HepG2 (cell line): ENCODE data around the gene CHN2. TPM values are rescaled to one million over a fixed set of nuclear protein-coding genes. Genes with fewer than 3 reads are reported as not detected.

ENCODE experiments used
- CERS6 ChIP-seq: sonication (generic); formaldehyde crosslinking; IDR thresholded peaks from 2 replicates; pipeline ENCODE4 v1.5.0; 2020; ENCODE audit warnings: missing genetic modification reagents
- DMAP1 ChIP-seq: IDR thresholded peaks from 2 replicates; pipeline ENCODE4 v1.6.1; 2016
- E2F1 ChIP-seq: sonication (generic); formaldehyde crosslinking; IDR thresholded peaks from 2 replicates; pipeline ENCODE4 v1.5.0; 2020; ENCODE audit warnings: missing genetic modification reagents
- ELF4 ChIP-seq: sonication (generic); formaldehyde crosslinking; IDR thresholded peaks from 2 replicates; pipeline ENCODE4 v1.5.0; 2020; ENCODE audit warnings: missing genetic modification reagents, mild to moderate bottlenecking, moderate library complexity, borderline replicate concordance
- MNT ChIP-seq: fragments of 450-650 bp; IDR thresholded peaks from 2 replicates; pipeline ENCODE4 v1.6.1; 2016
- MYC ChIP-seq: sonication (generic); formaldehyde crosslinking; IDR thresholded peaks from 2 replicates; pipeline ENCODE4 v1.9.0; 2021; ENCODE audit warnings: missing genetic modification reagents, borderline replicate concordance
- RAD21 ChIP-seq: fragments of 450-650 bp; formaldehyde crosslinking; IDR thresholded peaks from 2 replicates; pipeline ENCODE4 v1.5.0; 2020; ENCODE audit warnings: mild to moderate bottlenecking
- RARA ChIP-seq: IDR thresholded peaks from 2 replicates; pipeline ENCODE4 v1.6.1; 2016; ENCODE audit warnings: missing genetic modification reagents, missing compliant biosample characterization
- RCOR2 ChIP-seq: IDR thresholded peaks from 2 replicates; pipeline ENCODE4 v1.6.1; 2016; ENCODE audit warnings: missing biosample characterization, missing genetic modification reagents
- SETDB1 ChIP-seq: sonication (generic); formaldehyde crosslinking; IDR thresholded peaks from 2 replicates; pipeline ENCODE4 v1.5.1; 2020; ENCODE audit warnings: missing genetic modification reagents, mild to moderate bottlenecking, borderline replicate concordance
- SNAPC5 ChIP-seq: sonication (generic); formaldehyde crosslinking; IDR thresholded peaks from 2 replicates; pipeline ENCODE4 v1.8.1; 2023; ENCODE audit warnings: mild to moderate bottlenecking, missing genetic modification reagents, borderline replicate concordance
- THAP11 ChIP-seq: IDR thresholded peaks from 2 replicates; pipeline ENCODE4 v1.6.1; 2016; ENCODE audit warnings: missing biosample characterization, missing genetic modification reagents
- ZBTB26 ChIP-seq: IDR thresholded peaks from 2 replicates; pipeline ENCODE4 v1.6.1; 2016; ENCODE audit warnings: missing compliant biosample characterization, missing genetic modification reagents, borderline replicate concordance
- ZBTB34 ChIP-seq: sonication (generic); formaldehyde crosslinking; IDR thresholded peaks from 2 replicates; pipeline ENCODE4 v1.8.0; 2022; ENCODE audit warnings: mild to moderate bottlenecking, missing genetic modification reagents
- ZBTB39 ChIP-seq: sonication (generic); formaldehyde crosslinking; IDR thresholded peaks from 2 replicates; pipeline ENCODE4 v1.5.0; 2020; ENCODE audit warnings: missing genetic modification reagents
- ZNF280B ChIP-seq: sonication (generic); formaldehyde crosslinking; IDR thresholded peaks from 2 replicates; pipeline ENCODE4 v1.5.0; 2020; ENCODE audit warnings: missing genetic modification reagents, mild to moderate bottlenecking, borderline replicate concordance
- ZNF605 ChIP-seq: sonication (generic); formaldehyde crosslinking; IDR thresholded peaks from 2 replicates; pipeline ENCODE4 v1.8.0; 2022; ENCODE audit warnings: mild to moderate bottlenecking, missing genetic modification reagents
- ZNF792 ChIP-seq: IDR thresholded peaks from 2 replicates; pipeline ENCODE4 v1.6.1; 2016
- polyA plus RNA-seq, 8 experiments: library from polyadenylated mRNA; depleted of rRNA in 3 of 8; stranded (reverse) in 7 of 8; unstranded in 1 of 8; fragments of >200 nt; fragmentation: Illumina TruSeq in 4 of 8; extraction: Trizol in 4 of 8; gene quantifications; 2 replicates each; pipeline versions ENCODE4 v1.2.1 to v1.2.3, GENCODE V29; 2011 to 2016; ENCODE audit warnings: low read depth in 4 of 8, missing spikeins in 1 of 8, mixed read lengths in 1 of 8; ENCODE audit not compliant: insufficient read depth in 1 of 8
- total RNA-seq, 5 experiments: library from RNA; depleted of rRNA; stranded (reverse); fragments of >200 nt; fragmentation: Illumina TruSeq; extraction: Trizol; gene quantifications; 2 replicates each; pipeline ENCODE4 v1.2.3, GENCODE V29; 2016; ENCODE audit warnings: low read depth in 1 of 5

CHN2 gene
- total and polyA plus RNA-seq, 2 of the 13 experiments (the other 11 are each of a cell fraction or from before 2014, with no cell fraction given), result 23.5 to 30.5 TPM

GRCh38 chr7:29248713-29249382 lies 54.3 kb downstream of the CHN2 start (continued):
- TF ChIP-seq SNAPC5 (CRISPR knock-in tag) (0 out of 2 replicates have a peak, but pooled peaks have one; percentile 50), MYC (CRISPR knock-in tag) (peak; percentile 86; the same call in 1 of the 2 replicates), DMAP1 (CRISPR knock-in tag) (peak; percentile 73), RARA (CRISPR knock-in tag) (peak; percentile 84), ZBTB39 (CRISPR knock-in tag) (peak; percentile 92; the same call in 1 of the 2 replicates), RCOR2 (CRISPR knock-in tag) (peak; percentile 94), E2F1 (CRISPR knock-in tag) (no peak), ZBTB34 (CRISPR knock-in tag) (peak; percentile 72), ZNF605 (CRISPR knock-in tag) (peak; percentile 69; the same call in 1 of the 2 replicates), ZBTB26 (CRISPR knock-in tag) (peak; percentile 22; the same call in 1 of the 2 replicates), ZNF280B (CRISPR knock-in tag) (peak; percentile 92; the same call in 1 of the 2 replicates), ZNF792 (CRISPR knock-in tag) (peak; percentile 43; the same call in 1 of the 2 replicates), THAP11 (CRISPR knock-in tag) (peak; percentile 46; the same call in 1 of the 2 replicates), MNT (peak; percentile 28; the same call in 1 of the 2 replicates), CERS6 (CRISPR knock-in tag) (no peak), RAD21 (CRISPR knock-in tag) (peak; percentile 44; the same call in 1 of the 2 replicates), SETDB1 (CRISPR knock-in tag) (no peak), ELF4 (CRISPR knock-in tag) (no peak)
